ENCODE measurements around the gene NEK5.

NEK5 gene

GRCh38 chr13:51997641-51998330 is 131.1 kb downstream of the NEK5 start:
- DNase-seq (ENCODE audit: low read depth), result no peak
- TF ChIP-seq CTCF (IDR thresholded peaks at IDR 0.05; ENCODE audit: low read depth, low read length, missing control alignments), result no peak

GRCh38 chr13:51997186-51997585 is 131.7 kb downstream of the NEK5 start:
- no peak for DNase-seq (ENCODE audit: low read depth)
- TF ChIP-seq CTCF (IDR thresholded peaks at IDR 0.05; ENCODE audit: low read depth, low read length, missing control alignments), result no peak
- no peak overlapping the region for H3K4me3 ChIP-seq (ENCODE audit: low read depth, low read length)

More at GRCh38 chr13:51997641-51998330, 131.1 kb downstream of the NEK5 start:
- H3K4me3 ChIP-seq (ENCODE audit: low read depth, low read length), result no peak overlapping the region

GRCh38 chr13:51996641-51997040 is 132.2 kb downstream of the NEK5 start:
- no peak for TF ChIP-seq CTCF (IDR thresholded peaks at IDR 0.05; ENCODE audit: low read depth, low read length, missing control alignments)
- DNase-seq (ENCODE audit: low read depth), result no peak
- H3K4me3 ChIP-seq (ENCODE audit: low read depth, low read length), result no peak overlapping the region

GRCh38 chr13:51995677-51996551 is 133.0 kb downstream of the NEK5 start:
- TF ChIP-seq CTCF (IDR thresholded peaks at IDR 0.05; ENCODE audit: low read depth, low read length, missing control alignments), result no peak
- no peak overlapping the region for H3K4me3 ChIP-seq (ENCODE audit: low read depth, low read length)
- DNase-seq (ENCODE audit: low read depth), result no peak

GRCh38 chr13:51993713-51994112 is 135.2 kb downstream of the NEK5 start:
- H3K4me3 ChIP-seq (ENCODE audit: low read depth, low read length), result no peak overlapping the region
- DNase-seq (ENCODE audit: low read depth), result no peak
- TF ChIP-seq CTCF (IDR thresholded peaks at IDR 0.05; ENCODE audit: low read depth, low read length, missing control alignments), result no peak

GRCh38 chr13:51988988-51989618 is 139.8 kb downstream of the NEK5 start:
- H3K4me3 ChIP-seq (ENCODE audit: low read depth, low read length), result no peak overlapping the region
- TF ChIP-seq CTCF (IDR thresholded peaks at IDR 0.05; ENCODE audit: low read depth, low read length, missing control alignments), result no peak
- DNase-seq (ENCODE audit: low read depth), result no peak

Data from GM12864 (cell line).